GM12878 (cell line): ENCODE measurements around the gene HEPACAM. TPM values are rescaled to one million over a fixed set of nuclear protein-coding genes. Genes with fewer than 3 reads are reported as not detected.

Experiments
- ATAC-seq: fragments of 200-7000 bp; cut with Tn5 transposase; 3 replicates; pipeline ENCODE4 v1.9.1; 2020; ENCODE audit warnings: mild to moderate bottlenecking, moderate library complexity
- BruUV-seq: library from RNA; stranded (reverse); fragments of 400-500 nt; replicated peaks from 2 replicates; lab custom pipeline; 2021; lab: Mats Ljungman, UMichigan
- CTCF ChIA-PET: fragments of 300-600 bp; sonication (Branson Sonifier 250); formaldehyde crosslinking; extraction: SDS; loops from one replicate; lab custom pipeline; 2021; ENCODE audit warnings: inconsistent platforms; lab: Yijun Ruan, JAX
- POLR2A ChIA-PET: fragments of 350-600 bp; formaldehyde crosslinking; extraction: SDS; loops from one replicate; lab custom pipeline; 2021; ENCODE audit warnings: inconsistent platforms; lab: Charles Lee
- RAD21 ChIA-PET: fragments of 300-600 bp; sonication (Branson Sonifier 250); formaldehyde crosslinking; loops from one replicate; lab custom pipeline; 2023; ENCODE audit warnings: antibody characterized with exemption; ENCODE audit not compliant: unreplicated experiment; lab: Charles Lee
- SMC1A ChIA-PET: fragments of 300-600 bp; sonication (Branson Sonifier 250); formaldehyde crosslinking; loops from one replicate; lab custom pipeline; 2023; ENCODE audit not compliant: unreplicated experiment, uncharacterized antibody; lab: Charles Lee
- DNase-seq: peaks from one replicate; pipeline ENCODE4 v3.0.0-alpha.2; 2011; ENCODE audit warnings: low read depth, low spot score
- FAIRE-seq: peaks from 3 replicates; lab custom pipeline; 2011; peaks lifted over from hg19 to GRCh38; lab: Jason Lieb, UNC
- H2AFZ ChIP-seq: 2 replicates; pipeline ENCODE4 v1.6.0; 2011; ENCODE audit warnings: low read depth, low read length, control low read depth; ENCODE audit not compliant: control insufficient read depth
- H3K27ac ChIP-seq: 2 replicates; pipeline ENCODE4 v1.5.1; 2011; ENCODE audit warnings: control low read depth; ENCODE audit not compliant: control insufficient read depth, insufficient read depth
- H3K27me3 ChIP-seq, 2 experiments: replicated peaks in 1 of 2; 2 replicates each; pipeline versions ENCODE4 v1.6.0 to v1.6.1; 2011; ENCODE audit warnings: low read length in 1 of 2; ENCODE audit not compliant: control insufficient read depth in 2 of 2, insufficient read depth in 2 of 2
- H3K36me3 ChIP-seq, 2 experiments: 2 replicates each; pipeline ENCODE4 v1.5.1; 2011; ENCODE audit warnings: low read length in 1 of 2; ENCODE audit not compliant: control insufficient read depth in 2 of 2, insufficient read depth in 2 of 2
- H3K4me1 ChIP-seq: 2 replicates; pipeline ENCODE4 v1.6.1; 2011; ENCODE audit warnings: mild to moderate bottlenecking, low read length, moderate library complexity, mixed read lengths; ENCODE audit not compliant: control insufficient read depth, insufficient read depth
- H3K4me2 ChIP-seq: 2 replicates; pipeline ENCODE4 v1.6.0; 2011; ENCODE audit warnings: control low read depth; ENCODE audit not compliant: control insufficient read depth, insufficient read depth
- H3K4me3 ChIP-seq: fragments of 200-600 bp; sonication (generic); 2 replicates; pipeline ENCODE4 v1.5.1; 2016
- H3K79me2 ChIP-seq: 2 replicates; pipeline ENCODE4 v1.6.0; 2011; ENCODE audit warnings: low read length; ENCODE audit not compliant: control insufficient read depth, insufficient read depth
- H3K9ac ChIP-seq: 2 replicates; pipeline ENCODE4 v1.8.0; 2011; ENCODE audit warnings: low read length, control low read depth, mixed read lengths; ENCODE audit not compliant: control insufficient read depth, insufficient read depth
- H3K9me3 ChIP-seq: replicated peaks from 3 replicates; pipeline ENCODE4 v1.5.1; 2011; ENCODE audit warnings: mild to moderate bottlenecking, low read length; ENCODE audit not compliant: control insufficient read depth, insufficient read depth
- H4K20me1 ChIP-seq: 2 replicates; pipeline ENCODE4 v1.6.0; 2011; ENCODE audit not compliant: control insufficient read depth, insufficient read depth
- ATF3 ChIP-seq: IDR thresholded peaks from 2 replicates; pipeline ENCODE4 v1.6.1; 2011; ENCODE audit warnings: low read depth, mild to moderate bottlenecking, low read length, moderate library complexity, borderline replicate concordance; ENCODE audit errors: extremely low read depth
- BRCA1 ChIP-seq: IDR thresholded peaks from 2 replicates; pipeline ENCODE4 v1.6.1; 2011; ENCODE audit warnings: low read depth, low read length, improper control_type of control experiment
- E2F4 ChIP-seq: IDR thresholded peaks from 2 replicates; pipeline ENCODE4 v1.6.1; 2012; ENCODE audit warnings: low read depth, low read length, improper control_type of control experiment
- FOXM1 ChIP-seq: IDR thresholded peaks from 2 replicates; pipeline ENCODE4 v1.6.1; 2012; ENCODE audit warnings: low read depth, mild to moderate bottlenecking, inconsistent platforms, low read length, moderate library complexity
- LARP7 ChIP-seq: fragments of 450-650 bp; IDR thresholded peaks from 2 replicates; pipeline ENCODE4 v1.6.1; 2017; ENCODE audit warnings: mild to moderate bottlenecking
- MEF2B ChIP-seq: fragments of 450-650 bp; IDR thresholded peaks from 2 replicates; pipeline ENCODE4 v1.6.1; 2018; ENCODE audit warnings: mild to moderate bottlenecking, moderate library complexity; ENCODE audit not compliant: partially characterized antibody, poor library complexity, severe bottlenecking
- MXI1 ChIP-seq: fragments of 150-350 bp; IDR thresholded peaks from 2 replicates; pipeline ENCODE4 v1.6.1; 2011; ENCODE audit warnings: low read depth, mild to moderate bottlenecking, inconsistent platforms, low read length, improper control_type of control experiment
- NFIC ChIP-seq: IDR thresholded peaks from 2 replicates; pipeline ENCODE4 v1.6.1; 2012; ENCODE audit warnings: low read depth, mild to moderate bottlenecking, inconsistent platforms, low read length, moderate library complexity
- RBBP5 ChIP-seq: fragments of 200-600 bp; sonication (generic); conservative IDR thresholded peaks from 2 replicates; pipeline ENCODE4 v1.6.1; 2016
- RELA ChIP-seq: fragments of 450-650 bp; IDR thresholded peaks from 2 replicates; pipeline ENCODE4 v1.8.0; 2014; ENCODE audit warnings: borderline replicate concordance; ENCODE audit not compliant: partially characterized antibody
- SIX5 ChIP-seq: IDR thresholded peaks from 2 replicates; pipeline ENCODE4 v1.6.1; 2011; ENCODE audit warnings: mild to moderate bottlenecking, low read depth, low read length, moderate library complexity; ENCODE audit not compliant: severe bottlenecking
- SREBF1 ChIP-seq: IDR thresholded peaks from 2 replicates; pipeline ENCODE4 v1.6.1; 2012; ENCODE audit warnings: mild to moderate bottlenecking, low read length
- TCF3 ChIP-seq: IDR thresholded peaks from 2 replicates; pipeline ENCODE4 v1.6.1; 2012; ENCODE audit warnings: low read depth, mild to moderate bottlenecking, low read length, borderline replicate concordance; ENCODE audit not compliant: insufficient read depth
- TCF7 ChIP-seq: IDR thresholded peaks from 2 replicates; pipeline ENCODE4 v1.6.1; 2014; ENCODE audit warnings: antibody characterized with exemption, borderline replicate concordance
- ZNF384 ChIP-seq: IDR thresholded peaks from 2 replicates; pipeline ENCODE4 v1.6.1; 2012; ENCODE audit warnings: low read depth, mild to moderate bottlenecking, low read length, improper control_type of control experiment, borderline replicate concordance
- ZZZ3 ChIP-seq: IDR thresholded peaks from 2 replicates; pipeline ENCODE4 v1.6.1; 2011; ENCODE audit warnings: low read depth; ENCODE audit not compliant: control insufficient read depth, insufficient read length
- WGBS: methylation state at CpG from one replicate; pipeline ENCODE4 v1.1.6; 2016; ENCODE audit warnings: low lambda C conversion rate; ENCODE audit not compliant: insufficient replicate concordance, insufficient coverage; ENCODE audit errors: missing lambda C conversion rate; 5-methylcytosine and 5-hydroxymethylcytosine counted together
- in situ Hi-C: fragments of 300-500 bp; cut with MboI; formaldehyde crosslinking; loops from 9 replicates; pipeline ENCODE4 v1.14.3; 2018; ENCODE audit warnings: mixed read lengths
- intact Hi-C: fragments of 100-400 bp; cut with micrococcal nuclease; formaldehyde crosslinking; loops from one replicate; pipeline ENCODE4 v1.14.2; 2022; ENCODE audit not compliant: unreplicated experiment
- polyA plus RNA-seq, 11 experiments: library from polyadenylated mRNA; depleted of rRNA in 4 of 11; unstranded in 6 of 11; stranded (reverse) in 5 of 11; fragments of >200 nt; fragmentation: Nextera tagmentation in 4 of 11; fragmentation: Illumina TruSeq in 1 of 11; extraction: Ambion mirVana in 4 of 11; extraction: Trizol in 1 of 11; gene quantifications; 1 replicate in 1 of 11; 2 replicates in 10 of 11; pipeline versions ENCODE4 v1.2.1 to v1.2.3, GENCODE V29; 2011 to 2016; ENCODE audit warnings: inconsistent platforms in 2 of 11, missing spikeins in 2 of 11, low read depth in 1 of 11
- total RNA-seq, 4 experiments: library from RNA; depleted of rRNA in 3 of 4; stranded (reverse); fragments of >200 nt in 3 of 4; fragmentation: Illumina TruSeq in 1 of 4; extraction: Trizol in 1 of 4; gene quantifications; 2 replicates each; pipeline versions ENCODE4 v1.2.1 to v1.2.3, GENCODE V29; 2013 to 2021

HEPACAM gene
- total and polyA plus RNA-seq, 10 of the 15 experiments (the other 5 are each of a cell fraction or from before 2014, with no cell fraction given): 0.03 TPM; not detected in 9

DNA sequence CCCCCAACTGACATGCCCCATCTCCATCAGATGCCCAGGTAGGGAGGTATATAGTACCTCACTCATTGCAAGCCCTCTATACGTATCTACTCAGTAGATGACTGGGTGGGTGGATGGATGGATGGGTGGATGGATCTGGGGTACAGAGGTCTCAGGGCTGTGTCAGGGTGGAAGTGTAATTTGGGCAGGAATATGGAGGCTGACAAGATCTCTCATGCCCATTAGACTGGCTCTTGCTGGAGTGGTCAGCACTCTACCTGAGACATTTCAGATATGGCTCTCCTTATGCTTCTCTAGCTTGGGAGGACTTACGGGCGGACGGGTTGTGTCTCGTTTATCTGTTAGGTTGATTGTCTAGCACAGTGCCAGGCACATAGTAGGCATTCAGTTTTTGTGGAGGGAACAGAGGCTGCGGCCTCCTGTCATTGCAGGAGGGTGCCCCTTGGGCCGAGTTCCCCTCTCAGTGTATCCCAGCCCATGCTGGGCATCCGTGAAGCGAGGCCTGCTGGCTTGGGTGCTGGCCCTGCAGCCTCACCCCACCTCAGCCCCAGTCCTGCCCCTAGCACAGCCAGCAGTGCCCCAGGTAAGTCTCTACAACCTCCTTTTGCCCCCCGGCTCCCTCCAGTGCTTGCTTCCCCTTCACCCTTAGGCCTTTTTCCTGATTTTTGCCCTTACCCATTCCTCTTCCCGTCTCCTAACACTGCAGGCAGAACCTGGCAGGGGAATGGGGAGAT, 56.9 kb downstream of the HEPACAM start:
- H3K36me3 ChIP-seq: no peaks in the 10 kb centered on the region
- WGBS: 53% methylated on average over 11 of the region's 11 CpGs
- no peak overlapping the region for H3K27ac ChIP-seq
- DNase-seq (no peak), ATAC-seq (no peak), FAIRE-seq (no peak)
- CTCF ChIA-PET: interaction anchor here (1.0 kb wide), 1 partner anchor 10 kb away, joined by 3 read pairs; no protein-coding TSS in a partner anchor
- no peaks in the 10 kb centered on the region for H3K79me2 ChIP-seq
- no peaks in the 10 kb centered on the region for H3K9me3 ChIP-seq
- no peaks in the 10 kb centered on the region for H4K20me1 ChIP-seq
- POLR2A ChIA-PET: no interaction called here
- RAD21 ChIA-PET: no interaction called here
- TF ChIP-seq TCF7: no peak
- no peak for TF ChIP-seq ATF3
- TF ChIP-seq RBBP5: no peak
- TF ChIP-seq TCF3: no peak
- no peak for TF ChIP-seq ZZZ3
- TF ChIP-seq MEF2B: no peak
- no peak for TF ChIP-seq SIX5
- no peak for TF ChIP-seq FOXM1
- TF ChIP-seq SREBF1: no peak
- TF ChIP-seq BRCA1: no peak
- no peak for TF ChIP-seq RELA
- TF ChIP-seq ZNF384: no peak
- TF ChIP-seq NFIC: no peak
- TF ChIP-seq E2F4: no peak
- no peak for TF ChIP-seq LARP7
- no peak for TF ChIP-seq MXI1
- BruUV-seq: no TSS peak
- no peak overlapping the region for H3K4me3 ChIP-seq
- in situ Hi-C loops (no loop called here), intact Hi-C loops (no loop called here)
- no peaks in the 10 kb centered on the region for H3K4me1 ChIP-seq
- no peak overlapping the region for H3K9ac ChIP-seq
- SMC1A ChIA-PET: no interaction called here
- peaks cover 0 to 1% of the 10 kb centered on the region in 2 experiments; a peak in 2 of 4 replicates for H3K27me3 ChIP-seq
- H2AFZ ChIP-seq: no peak overlapping the region
- H3K4me2 ChIP-seq: no peak overlapping the region
